HCT116 (cell line): ENCODE results near the gene CLEC11A. TPM values are rescaled to one million over a fixed set of nuclear protein-coding genes. Genes with fewer than 3 reads are reported as not detected.
A peak's percentile ranks its signal among the peaks of the same experiment; 100 is the strongest.
"Not testable (repeated sequence)": the region's sequence is repeated elsewhere in the genome, so short reads cannot be mapped to it uniquely, and the experiment has no call there.

Experiments
- ATAC-seq: fragments of 200-7000 bp; cut with Tn5 transposase; 2 replicates; pipeline ENCODE4 v1.9.1; 2020; ENCODE audit warnings: mild to moderate bottlenecking, moderate library complexity
- BruUV-seq: library from RNA; stranded (reverse); fragments of 400-500 nt; replicated peaks from 2 replicates; lab custom pipeline; 2021; lab: Mats Ljungman, UMichigan
- CTCF ChIA-PET: fragments of 300-600 bp; sonication (Branson Sonifier 250); formaldehyde crosslinking; loops from one replicate; lab custom pipeline; 2021; ENCODE audit warnings: antibody characterized with exemption; lab: Charles Lee
- POLR2A ChIA-PET: fragments of 300-600, 350-600 bp; sonication (Branson Sonifier 250); formaldehyde crosslinking; loops from one replicate; lab custom pipeline; 2021; ENCODE audit warnings: antibody characterized with exemption; lab: Charles Lee
- RAD21 ChIA-PET, 2 experiments: fragments of 300-600 bp; sonication (Branson Sonifier 250); formaldehyde crosslinking; loops; one replicate each; lab custom pipeline; 2023; ENCODE audit warnings: low total read pairs in 2 of 2; ENCODE audit not compliant: uncharacterized antibody in 2 of 2, unreplicated experiment in 2 of 2, low non-redundant PET in 1 of 2; lab: Charles Lee
- DNase-seq: peaks from one replicate; pipeline ENCODE4 v3.0.0-alpha.2; 2010; ENCODE audit warnings: low read depth, low spot score
- H2AFZ ChIP-seq: fragments of 200-600 bp; shearing (Covaris generic), sonication (generic); 2 replicates; pipeline ENCODE4 v1.6.1; 2017; ENCODE audit warnings: low read depth, mixed run types, mixed read lengths, antibody characterized with exemption, low read length; ENCODE audit not compliant: poor library complexity, severe bottlenecking
- H3K27ac ChIP-seq: 2 replicates; pipeline ENCODE4 v1.5.1; 2012; ENCODE audit warnings: low read depth, low read length
- H3K27me3 ChIP-seq: fragments of 200-600 bp; sonication (generic); 2 replicates; pipeline ENCODE4 v1.6.1; 2016; ENCODE audit warnings: mixed run types, low read length, mixed read lengths; ENCODE audit not compliant: insufficient read depth
- H3K36me3 ChIP-seq, 2 experiments: fragments of 200-500 bp in 1 of 2; fragments of 200-600 bp in 1 of 2; sonication (Bioruptor generic) in 1 of 2; sonication (generic) in 1 of 2; 2 replicates each; pipeline versions ENCODE4 v1.5.1 to v1.6.1; 2014 to 2016; ENCODE audit warnings: low read length in 2 of 2, inconsistent platforms in 1 of 2, mixed read lengths in 1 of 2, mixed run types in 1 of 2; ENCODE audit not compliant: insufficient read depth in 2 of 2, control insufficient read depth in 1 of 2
- H3K4me1 ChIP-seq, 2 experiments: fragments of 200-600 bp in 1 of 2; sonication (generic) in 1 of 2; 2 replicates each; pipeline versions ENCODE4 v1.5.1 to v1.6.1; 2012 to 2017; ENCODE audit warnings: low read length in 2 of 2, inconsistent platforms in 1 of 2, mild to moderate bottlenecking in 1 of 2, mixed read lengths in 1 of 2, mixed run types in 1 of 2, moderate library complexity in 1 of 2; ENCODE audit not compliant: insufficient read depth in 2 of 2, control insufficient read depth in 1 of 2
- H3K4me2 ChIP-seq: fragments of 200-600 bp; sonication (generic); 2 replicates; pipeline ENCODE4 v1.6.1; 2017; ENCODE audit warnings: mixed run types, low read length, mixed read lengths
- H3K4me3 ChIP-seq, 2 experiments: fragments of 200-600 bp in 1 of 2; sonication (generic) in 1 of 2; replicated peaks in 1 of 2; 2 replicates each; pipeline ENCODE4 v1.5.1; 2011 to 2016; ENCODE audit warnings: low read length in 2 of 2, control low read depth in 1 of 2, low read depth in 1 of 2, mild to moderate bottlenecking in 1 of 2, mixed read lengths in 1 of 2, mixed run types in 1 of 2
- H3K79me2 ChIP-seq: fragments of 200-600 bp; sonication (generic); 2 replicates; pipeline ENCODE4 v1.6.1; 2017; ENCODE audit warnings: mild to moderate bottlenecking, mixed run types, low read length, moderate library complexity, mixed read lengths; ENCODE audit not compliant: insufficient read depth
- H3K9ac ChIP-seq: fragments of 200-600 bp; sonication (generic); 2 replicates; pipeline ENCODE4 v1.6.1; 2016; ENCODE audit warnings: low read length, mixed read lengths
- H3K9me2 ChIP-seq: fragments of 200-600 bp; sonication (generic), shearing (Covaris generic); 2 replicates; pipeline ENCODE4 v1.6.1; 2017; ENCODE audit warnings: mixed run types, mild to moderate bottlenecking, moderate library complexity; ENCODE audit not compliant: insufficient read depth
- H3K9me3 ChIP-seq, 2 experiments: fragments of 200-500 bp in 1 of 2; fragments of 200-600 bp in 1 of 2; sonication (Bioruptor generic) in 1 of 2; sonication (generic) in 1 of 2; 2 replicates each; pipeline ENCODE4 v1.6.1; 2014 to 2017; ENCODE audit warnings: low read length in 2 of 2, mixed read lengths in 2 of 2, inconsistent platforms in 1 of 2, low read depth in 1 of 2, mild to moderate bottlenecking in 1 of 2, mixed run types in 1 of 2, moderate library complexity in 1 of 2; ENCODE audit not compliant: control insufficient read depth in 1 of 2, insufficient read depth in 1 of 2
- H4K20me1 ChIP-seq: fragments of 200-600 bp; sonication (generic), shearing (Covaris generic); 2 replicates; pipeline ENCODE4 v1.6.1; 2017; ENCODE audit warnings: mixed run types, mild to moderate bottlenecking, moderate library complexity; ENCODE audit not compliant: insufficient read depth
- MAX ChIP-seq: IDR thresholded peaks from 2 replicates; pipeline ENCODE4 v1.6.1; 2012
- SP1 ChIP-seq: IDR thresholded peaks from 2 replicates; pipeline ENCODE4 v1.6.1; 2012; ENCODE audit warnings: low read depth
- intact Hi-C: fragments of 100-400 bp; cut with micrococcal nuclease; formaldehyde crosslinking; loops from 2 replicates; pipeline ENCODE4 v1.10.0; 2022
- total RNA-seq: library from RNA; stranded (reverse); gene quantifications from one replicate; pipeline ENCODE4 v1.2.1, GENCODE V29; 2021; ENCODE audit not compliant: unreplicated experiment

The CLEC11A gene
- total RNA-seq, 1 experiment from 2014 or later, result 7.1 TPM

GRCh38 chr19:50772476-50772875 lies 49.3 kb downstream of the CLEC11A start:
- TF ChIP-seq MAX (no peak), SP1 (peak; percentile 85)
- BruUV-seq, result no TSS peak
- ChIA-PET POLR2A (no interaction called here), CTCF (interaction anchor here (1.4 kb wide), 1 partner anchor 67 kb away, joined by 3 read pairs; no protein-coding TSS in a partner anchor), RAD21 (no interaction called here)
- peak overlapping the region; percentile 86 for H2AFZ ChIP-seq
- no peak overlapping the region for H3K4me3 ChIP-seq
- no peaks in the 10 kb centered on the region for H3K9me3 ChIP-seq
- ATAC-seq, result peak; percentile 90
- H3K9me2 ChIP-seq, result no peaks in the 10 kb centered on the region
- intact Hi-C loops, result no loop called here
- DNase-seq, result peak; percentile 48
- no peaks in the 10 kb centered on the region for H4K20me1 ChIP-seq
- no peaks in the 10 kb centered on the region for H3K79me2 ChIP-seq
- no peaks in the 10 kb centered on the region for H3K36me3 ChIP-seq
- peaks cover 0 to 8% of the 10 kb centered on the region in 2 experiments; a peak in 2 of 4 replicates for H3K4me1 ChIP-seq
- H3K27me3 ChIP-seq, result peaks cover under 1% of the 10 kb centered on the region; the same call in 1 of the 2 replicates
- H3K4me2 ChIP-seq, result no peak overlapping the region; the same call in 1 of the 2 replicates
- H3K27ac ChIP-seq, result no peak overlapping the region
- H3K9ac ChIP-seq, result no peak overlapping the region

- CTCF ChIA-PET, result interaction anchor here (1.4 kb wide), 1 partner anchor 67 kb away, joined by 3 read pairs; no protein-coding TSS in a partner anchor
- RAD21 ChIA-PET, BruUV-seq, intact Hi-C loops, H3K9me3 ChIP-seq, H3K4me1 ChIP-seq, H3K79me2 ChIP-seq, H3K27me3 ChIP-seq, H3K36me3 ChIP-seq, DNase-seq, H4K20me1 ChIP-seq, POLR2A ChIA-PET, ATAC-seq, H3K9me2 ChIP-seq, H3K27ac ChIP-seq, H3K4me2 ChIP-seq, H3K9ac ChIP-seq, H3K4me3 ChIP-seq: not testable (repeated sequence)
- H2AFZ ChIP-seq, result peak overlapping the region; percentile 86
These were observed 49.7 kb downstream of the CLEC11A start for GRCh38 chr19:50772912-50773311.

- H3K27ac ChIP-seq, ATAC-seq, H3K9me3 ChIP-seq, RAD21 ChIA-PET, H4K20me1 ChIP-seq, BruUV-seq, H3K4me2 ChIP-seq, H3K79me2 ChIP-seq, H3K4me3 ChIP-seq, H3K9ac ChIP-seq, H3K9me2 ChIP-seq, DNase-seq, H3K36me3 ChIP-seq, POLR2A ChIA-PET, intact Hi-C loops, H2AFZ ChIP-seq: not testable (repeated sequence)
- H3K27me3 ChIP-seq, result peaks cover 10% of the 10 kb centered on the region; the same call in 1 of the 2 replicates
- H3K4me1 ChIP-seq, result peaks cover 6 to 14% of the 10 kb centered on the region in 2 experiments; a peak in 3 of 4 replicates
- CTCF ChIA-PET, result interaction anchor here (1.4 kb wide), 1 partner anchor 68 kb away, joined by 3 read pairs; no protein-coding TSS in a partner anchor
These were observed 50.3 kb downstream of the CLEC11A start for GRCh38 chr19:50773454-50773853.

Other genes starting within 250 kb of the CLEC11A start
- gene EMC10, start 246.9 kb upstream of the CLEC11A start, total RNA-seq, result 92.4 TPM
- 12.2 TPM for gene GARIN5A, start 246.5 kb upstream of the CLEC11A start, total RNA-seq
- 40.9 TPM for gene JOSD2, start 212.2 kb upstream of the CLEC11A start, total RNA-seq
- gene ASPDH, start 209.5 kb upstream of the CLEC11A start, total RNA-seq, result not detected
- 0.89 TPM for gene LRRC4B, start 154.9 kb upstream of the CLEC11A start, total RNA-seq
- 4.6 TPM for gene SYT3, start 83.5 kb upstream of the CLEC11A start, total RNA-seq
- 14.5 TPM for gene C19orf81, start 73.9 kb upstream of the CLEC11A start, total RNA-seq
- 3.0 TPM for gene SHANK1, start 3.6 kb upstream of the CLEC11A start, total RNA-seq
- not detected for gene GPR32, start 47.1 kb downstream of the CLEC11A start, total RNA-seq
- gene ACP4, start 67.1 kb downstream of the CLEC11A start, total RNA-seq, result not detected
- gene KLK1, start 100.4 kb downstream of the CLEC11A start, total RNA-seq, result 3.3 TPM
- not detected for gene KLK15, start 110.2 kb downstream of the CLEC11A start, total RNA-seq
- gene KLK3, start 131.6 kb downstream of the CLEC11A start, total RNA-seq, result not detected
- gene KLK2, start 150.1 kb downstream of the CLEC11A start, total RNA-seq, result not detected
- 0.84 TPM for gene KLK4, start 188.0 kb downstream of the CLEC11A start, total RNA-seq
- 1.2 TPM for gene KLK5, start 229.7 kb downstream of the CLEC11A start, total RNA-seq
- gene KLK6, start 246.2 kb downstream of the CLEC11A start, total RNA-seq, result 40.5 TPM